Mesenchymal stem cell (in vitro differentiated cells and primary cell): ENCODE measurements around the gene MSMO1.

Source experiments
- DNase-seq: peaks from one replicate; pipeline ENCODE4 v3.0.0-alpha.2; 2013
- H2AFZ ChIP-seq: one replicate; pipeline ENCODE4 v1.6.1; 2013; ENCODE audit warnings: low read depth, mild to moderate bottlenecking, control low read depth, inconsistent platforms, low read length, moderate library complexity
- H2AK5ac ChIP-seq: 2 replicates; pipeline ENCODE4 v1.6.1; 2013; ENCODE audit warnings: low read length, moderate library complexity, mild to moderate bottlenecking, inconsistent platforms; ENCODE audit not compliant: severe bottlenecking
- H2BK120ac ChIP-seq: one replicate; pipeline ENCODE4 v1.6.1; 2013; ENCODE audit warnings: low read depth, mild to moderate bottlenecking, inconsistent platforms, low read length, moderate library complexity
- H2BK12ac ChIP-seq, 2 experiments: one replicate each; pipeline ENCODE4 v1.6.1; 2013; ENCODE audit warnings: inconsistent platforms in 2 of 2, low read length in 2 of 2, mild to moderate bottlenecking in 2 of 2, moderate library complexity in 2 of 2, control low read depth in 1 of 2
- H2BK15ac ChIP-seq: one replicate; pipeline ENCODE4 v1.6.1; 2013; ENCODE audit warnings: mild to moderate bottlenecking, low read depth, inconsistent platforms; ENCODE audit not compliant: poor library complexity, severe bottlenecking
- H2BK5ac ChIP-seq: 2 replicates; pipeline ENCODE4 v1.6.1; 2013; ENCODE audit warnings: low read depth, mild to moderate bottlenecking, low read length, control low read depth, inconsistent platforms; ENCODE audit not compliant: poor library complexity, severe bottlenecking
- H3K14ac ChIP-seq, 2 experiments: one replicate each; pipeline ENCODE4 v1.6.1; 2013; ENCODE audit warnings: inconsistent platforms in 2 of 2, low read length in 2 of 2, control low read depth in 1 of 2, mild to moderate bottlenecking in 1 of 2, moderate library complexity in 1 of 2
- H3K18ac ChIP-seq, 2 experiments: one replicate each; pipeline ENCODE4 v1.6.1; 2013; ENCODE audit warnings: inconsistent platforms in 2 of 2, low read length in 2 of 2, control low read depth in 1 of 2, low read depth in 1 of 2, mild to moderate bottlenecking in 1 of 2
- H3K23ac ChIP-seq, 2 experiments: one replicate each; pipeline ENCODE4 v1.6.1; 2013; ENCODE audit warnings: inconsistent platforms in 2 of 2, low read length in 2 of 2, mild to moderate bottlenecking in 2 of 2, moderate library complexity in 2 of 2, control low read depth in 1 of 2
- H3K27ac ChIP-seq: 2 replicates; pipeline ENCODE4 v1.5.1; 2013; ENCODE audit warnings: mild to moderate bottlenecking, moderate library complexity, low read length, control low read depth, inconsistent platforms; ENCODE audit not compliant: poor library complexity, severe bottlenecking
- H3K27me3 ChIP-seq, 2 experiments: 2 replicates each; pipeline versions ENCODE4 v1.6.1 to v1.7.0; 2013; ENCODE audit warnings: low read length in 2 of 2, mild to moderate bottlenecking in 2 of 2, moderate library complexity in 2 of 2, control low read depth in 1 of 2, inconsistent platforms in 1 of 2; ENCODE audit not compliant: control insufficient read depth in 1 of 2, insufficient read depth in 1 of 2
- H3K36me3 ChIP-seq, 2 experiments: 2 replicates each; pipeline versions ENCODE4 v1.6.1 to v1.7.0; 2013; ENCODE audit warnings: low read length in 2 of 2, control low read depth in 1 of 2, inconsistent platforms in 1 of 2, low read depth in 1 of 2, mild to moderate bottlenecking in 1 of 2; ENCODE audit not compliant: insufficient read depth in 2 of 2, control insufficient read depth in 1 of 2
- H3K4ac ChIP-seq, 2 experiments: one replicate each; pipeline ENCODE4 v1.6.1; 2013; ENCODE audit warnings: inconsistent platforms in 2 of 2, low read length in 2 of 2, mild to moderate bottlenecking in 2 of 2, moderate library complexity in 2 of 2, control low read depth in 1 of 2, low read depth in 1 of 2
- H3K4me1 ChIP-seq: 2 replicates; pipeline ENCODE4 v1.6.1; 2013; ENCODE audit warnings: low read depth, low read length, control low read depth; ENCODE audit not compliant: control insufficient read depth, insufficient read depth
- H3K4me2 ChIP-seq: 2 replicates; pipeline ENCODE4 v1.6.1; 2013; ENCODE audit warnings: low read length, mild to moderate bottlenecking, inconsistent platforms; ENCODE audit not compliant: poor library complexity, severe bottlenecking
- H3K4me3 ChIP-seq, 2 experiments: 2 replicates each; pipeline versions ENCODE4 v1.5.1 to v1.7.0; 2013; ENCODE audit warnings: low read length in 2 of 2, mild to moderate bottlenecking in 2 of 2, control low read depth in 1 of 2, low read depth in 1 of 2; ENCODE audit not compliant: insufficient read depth in 1 of 2
- H3K79me1 ChIP-seq: replicated peaks from 2 replicates; pipeline ENCODE4 v1.6.1; 2013; ENCODE audit warnings: mild to moderate bottlenecking, control low read depth, low read length, inconsistent platforms; ENCODE audit not compliant: poor library complexity, severe bottlenecking
- H3K9ac ChIP-seq: 2 replicates; pipeline ENCODE4 v1.7.0; 2013; ENCODE audit warnings: mild to moderate bottlenecking, low read length, moderate library complexity
- H3K9me3 ChIP-seq: 2 replicates; pipeline ENCODE4 v1.7.0; 2013; ENCODE audit warnings: mild to moderate bottlenecking, low read length; ENCODE audit not compliant: control insufficient read depth
- H4K8ac ChIP-seq: one replicate; pipeline ENCODE4 v1.6.1; 2013; ENCODE audit warnings: inconsistent platforms, mild to moderate bottlenecking, low read length, moderate library complexity
- H4K91ac ChIP-seq: one replicate; pipeline ENCODE4 v1.6.1; 2013; ENCODE audit warnings: mild to moderate bottlenecking, low read length, inconsistent platforms
- WGBS: methylation state at CpG from one replicate; pipeline ENCODE4 v1.1.7; 2013; ENCODE audit warnings: mixed read lengths; 5-methylcytosine and 5-hydroxymethylcytosine counted together

Gene MSMO1

GRCh38 chr4:165367040-165367439, 39.6 kb downstream of the MSMO1 start:
- no peaks in the 10 kb centered on the region for H3K79me1 ChIP-seq
- H3K27ac ChIP-seq: no peak overlapping the region
- no peak overlapping the region for H2BK5ac ChIP-seq
- H3K4me3 ChIP-seq: no peak overlapping the region
- H3K14ac ChIP-seq: no peak overlapping the region
- no peak overlapping the region for H4K91ac ChIP-seq
- no peak for DNase-seq
- no peak overlapping the region for H2BK15ac ChIP-seq
- no peak overlapping the region for H3K9ac ChIP-seq
- no peaks in the 10 kb centered on the region for H3K9me3 ChIP-seq
- H4K8ac ChIP-seq: no peak overlapping the region
- no peaks in the 10 kb centered on the region for H3K27me3 ChIP-seq
- no peak overlapping the region for H3K18ac ChIP-seq
- no peak overlapping the region for H3K4me2 ChIP-seq
- no peak overlapping the region for H2BK120ac ChIP-seq
- H3K4ac ChIP-seq: no peak overlapping the region
- no peaks in the 10 kb centered on the region for H3K36me3 ChIP-seq
- no peaks in the 10 kb centered on the region for H3K4me1 ChIP-seq
- no peak overlapping the region for H2AK5ac ChIP-seq
- no peak overlapping the region for H2AFZ ChIP-seq
- no peak overlapping the region for H3K23ac ChIP-seq
- no peak overlapping the region for H2BK12ac ChIP-seq
- 95% methylated on average over 3 of the region's 4 CpGs for WGBS

- Histone ChIP-seq H3K23ac (no peak overlapping the region), H3K4me2 (no peak overlapping the region), H3K27ac (no peak overlapping the region), H3K4ac (no peak overlapping the region), H3K4me1 (no peaks in the 10 kb centered on the region), H3K9me3 (no peaks in the 10 kb centered on the region), H2BK15ac (no peak overlapping the region), H3K18ac (no peak overlapping the region), H2AFZ (no peak overlapping the region), H2BK5ac (no peak overlapping the region), H3K79me1 (no peaks in the 10 kb centered on the region), H3K14ac (no peak overlapping the region), H2BK12ac (no peak overlapping the region), H2AK5ac (no peak overlapping the region), H4K91ac (no peak overlapping the region), H3K27me3 (no peaks in the 10 kb centered on the region), H3K36me3 (no peaks in the 10 kb centered on the region), H4K8ac (no peak overlapping the region), H3K9ac (no peak overlapping the region), H2BK120ac (no peak overlapping the region), H3K4me3 (no peak overlapping the region)
- WGBS: 100% methylated on average over 1 of the region's 1 CpG
- no peak for DNase-seq
Measured at GRCh38 chr4:165368114-165368513, 40.6 kb downstream of the MSMO1 start.

GRCh38 chr4:165368567-165368966, 41.1 kb downstream of the MSMO1 start:
- no peak for DNase-seq
- Histone ChIP-seq H3K9ac (no peak overlapping the region), H3K9me3 (no peaks in the 10 kb centered on the region), H3K18ac (no peak overlapping the region), H3K36me3 (no peaks in the 10 kb centered on the region), H2BK120ac (no peak overlapping the region), H3K14ac (no peak overlapping the region), H3K4me1 (no peaks in the 10 kb centered on the region), H3K4me3 (no peak overlapping the region), H2AK5ac (no peak overlapping the region), H3K4ac (no peak overlapping the region), H2AFZ (no peak overlapping the region), H3K27ac (no peak overlapping the region), H2BK5ac (no peak overlapping the region), H3K4me2 (no peak overlapping the region), H3K23ac (no peak overlapping the region), H3K27me3 (no peaks in the 10 kb centered on the region), H3K79me1 (no peaks in the 10 kb centered on the region), H2BK15ac (no peak overlapping the region), H2BK12ac (no peak overlapping the region), H4K91ac (no peak overlapping the region), H4K8ac (no peak overlapping the region)
- WGBS: 95% methylated on average over 1 of the region's 1 CpG

- Histone ChIP-seq H2BK120ac (no peak overlapping the region), H2BK5ac (no peak overlapping the region), H2AK5ac (no peak overlapping the region), H3K4me1 (no peaks in the 10 kb centered on the region), H3K4me2 (no peak overlapping the region), H3K23ac (no peak overlapping the region), H3K9me3 (no peaks in the 10 kb centered on the region), H3K4me3 (no peak overlapping the region), H2AFZ (no peak overlapping the region), H3K27me3 (no peaks in the 10 kb centered on the region), H4K8ac (no peak overlapping the region), H2BK12ac (no peak overlapping the region), H3K27ac (no peak overlapping the region), H3K4ac (no peak overlapping the region), H4K91ac (no peak overlapping the region), H3K9ac (no peak overlapping the region), H3K36me3 (no peaks in the 10 kb centered on the region), H2BK15ac (no peak overlapping the region), H3K18ac (no peak overlapping the region), H3K79me1 (no peaks in the 10 kb centered on the region), H3K14ac (no peak overlapping the region)
- DNase-seq: peak; percentile 44
- 84% methylated on average over 5 of the region's 5 CpGs for WGBS
Measured at GRCh38 chr4:165369522-165369921, 42.1 kb downstream of the MSMO1 start.
